Lower leg skin (tissue), 4 donors: ENCODE measurements around the gene TAPT1. TPM values are rescaled to one million over a fixed set of nuclear protein-coding genes. Genes with fewer than 3 reads are reported as not detected.

Source experiments
- DNase-seq, 2 donors: peaks; one replicate each; pipeline ENCODE4 v3.0.0-alpha.2; 2019; ENCODE audit warnings: low spot score in 2 of 2
- H3K4me3 ChIP-seq: fragments of 200-600 bp; sonication (generic); 2 replicates; pipeline ENCODE4 v1.5.1; 2017; ENCODE audit warnings: mild to moderate bottlenecking, low read depth; ENCODE audit not compliant: poor library complexity, severe bottlenecking
- POLR2A ChIP-seq, 2 donors: fragments of 450-650 bp; IDR thresholded peaks; one replicate each; pipeline ENCODE4 v1.6.1; 2016 to 2017; ENCODE audit warnings: antibody characterized with exemption in 2 of 2, mild to moderate bottlenecking in 1 of 2, moderate library complexity in 1 of 2
- WGBS, 2 donors: methylation state at CpG; one replicate each; pipeline ENCODE4 v1.1.5; 2018; 5-methylcytosine and 5-hydroxymethylcytosine counted together
- intact Hi-C: fragments of 100-400 bp; cut with DNase I; formaldehyde crosslinking; loops from one replicate; pipeline ENCODE4 v1.15.0; 2023; ENCODE audit warnings: low total_unique reads
- total RNA-seq, 4 donors: library from RNA; depleted of rRNA; stranded (reverse); fragments of >200 nt; gene quantifications; one replicate each; pipeline ENCODE4 v1.1.0, GENCODE V29; 2016
- TF ChIP-seq, protein P1 (sequence below), 3 donors: fragments of 450-650 bp; IDR thresholded peaks; one replicate each; pipeline ENCODE4 v1.5.1; 2016; ENCODE audit warnings: antibody characterized with exemption in 3 of 3, mild to moderate bottlenecking in 3 of 3, moderate library complexity in 2 of 3

Gene TAPT1
- total RNA-seq, 4 donors from 2014 or later = 10.5 to 31.0 (median 18.7) TPM

DNA sequence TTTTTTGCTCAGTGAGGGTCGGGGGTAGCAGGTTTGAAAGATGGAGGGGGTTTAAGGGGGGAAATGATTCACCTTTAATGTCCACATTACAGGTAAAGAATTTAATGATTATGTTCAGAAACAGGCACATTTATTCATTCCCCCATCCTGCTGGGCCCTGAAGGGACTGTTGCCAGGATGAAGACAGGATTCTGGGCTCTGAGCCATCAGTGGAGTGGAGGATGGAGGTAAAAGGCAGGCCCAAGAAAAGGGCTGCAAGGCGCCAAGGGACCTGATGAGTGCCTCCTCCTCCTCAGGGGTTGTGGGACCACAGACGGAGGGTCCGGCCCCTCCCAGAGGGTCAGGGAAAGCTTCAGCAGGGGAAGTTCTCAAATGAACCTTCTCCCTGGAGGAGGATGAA is 102.0 kb downstream of the TAPT1 start:
- WGBS, 2 donors = 63 to 68% methylated on average over 4 of the region's 4 CpGs
- intact Hi-C loops = no loop called here
- DNase-seq = peak in 1 of 2 donors; percentile 39
- H3K4me3 ChIP-seq = no peak overlapping the region
- TF ChIP-seq POLR2A (IDR thresholded peaks at IDR 0.05) = no peak
- TF ChIP-seq, protein P1, sequence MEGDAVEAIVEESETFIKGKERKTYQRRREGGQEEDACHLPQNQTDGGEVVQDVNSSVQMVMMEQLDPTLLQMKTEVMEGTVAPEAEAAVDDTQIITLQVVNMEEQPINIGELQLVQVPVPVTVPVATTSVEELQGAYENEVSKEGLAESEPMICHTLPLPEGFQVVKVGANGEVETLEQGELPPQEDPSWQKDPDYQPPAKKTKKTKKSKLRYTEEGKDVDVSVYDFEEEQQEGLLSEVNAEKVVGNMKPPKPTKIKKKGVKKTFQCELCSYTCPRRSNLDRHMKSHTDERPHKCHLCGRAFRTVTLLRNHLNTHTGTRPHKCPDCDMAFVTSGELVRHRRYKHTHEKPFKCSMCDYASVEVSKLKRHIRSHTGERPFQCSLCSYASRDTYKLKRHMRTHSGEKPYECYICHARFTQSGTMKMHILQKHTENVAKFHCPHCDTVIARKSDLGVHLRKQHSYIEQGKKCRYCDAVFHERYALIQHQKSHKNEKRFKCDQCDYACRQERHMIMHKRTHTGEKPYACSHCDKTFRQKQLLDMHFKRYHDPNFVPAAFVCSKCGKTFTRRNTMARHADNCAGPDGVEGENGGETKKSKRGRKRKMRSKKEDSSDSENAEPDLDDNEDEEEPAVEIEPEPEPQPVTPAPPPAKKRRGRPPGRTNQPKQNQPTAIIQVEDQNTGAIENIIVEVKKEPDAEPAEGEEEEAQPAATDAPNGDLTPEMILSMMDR (IDR thresholded peaks at IDR 0.05) = no peak

GRCh38 chr4:16123356-16124084 is 102.8 kb downstream of the TAPT1 start:
- WGBS, 2 donors = 53 to 66% methylated on average over 7 of the region's 7 CpGs
- DNase-seq = peak in 1 of 2 donors; percentile 42
- no peak overlapping the region for H3K4me3 ChIP-seq
- TF ChIP-seq, protein P1 (IDR thresholded peaks at IDR 0.05) = no peak
- no peak for TF ChIP-seq POLR2A (IDR thresholded peaks at IDR 0.05)
- intact Hi-C loops = no loop called here

GRCh38 chr4:16122784-16123183 is 103.5 kb downstream of the TAPT1 start:
- WGBS, 2 donors = 63 to 81% methylated on average over 5 of the region's 5 CpGs
- DNase-seq = peak in 1 of 2 donors; percentile 42
- intact Hi-C loops = no loop called here
- no peak for TF ChIP-seq POLR2A (IDR thresholded peaks at IDR 0.05)
- TF ChIP-seq, protein P1 (IDR thresholded peaks at IDR 0.05) = no peak
- no peak overlapping the region for H3K4me3 ChIP-seq

GRCh38 chr4:16122308-16122711 is 104.0 kb downstream of the TAPT1 start:
- DNase-seq = no peak
- 68 to 71% methylated on average over 4 of the region's 4 CpGs for WGBS, 2 donors
- TF ChIP-seq, protein P1 (IDR thresholded peaks at IDR 0.05) = no peak
- no peak for TF ChIP-seq POLR2A (IDR thresholded peaks at IDR 0.05)
- H3K4me3 ChIP-seq = no peak overlapping the region
- intact Hi-C loops = no loop called here

DNA sequence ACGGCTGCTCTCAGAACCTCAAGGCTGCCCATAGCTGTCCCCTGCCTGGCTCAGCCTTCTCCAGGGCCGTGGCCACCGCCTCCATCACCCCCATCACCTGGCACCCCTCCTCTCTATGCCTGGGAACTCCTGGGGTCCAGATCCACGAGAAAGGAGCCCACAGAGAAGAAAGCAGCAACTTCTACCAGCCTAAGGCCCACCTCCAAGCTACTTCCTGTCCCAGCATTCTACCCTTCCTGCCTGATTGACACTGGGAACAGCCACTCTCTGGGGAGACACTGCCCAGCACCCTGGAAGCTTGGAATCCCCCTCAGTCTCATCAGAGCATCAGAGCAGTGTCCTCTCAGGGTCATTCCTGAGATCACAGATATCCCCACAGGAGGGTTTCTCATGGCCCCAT is 105.6 kb downstream of the TAPT1 start:
- peak in 1 of 2 donors; percentile 21 for DNase-seq
- WGBS, 2 donors = 83 to 88% methylated on average over 4 of the region's 4 CpGs
- H3K4me3 ChIP-seq = no peak overlapping the region
- TF ChIP-seq, protein P1 (IDR thresholded peaks at IDR 0.05) = no peak
- no peak for TF ChIP-seq POLR2A (IDR thresholded peaks at IDR 0.05)
- intact Hi-C loops = no loop called here

- DNase-seq = peak in 1 of 2 donors; percentile 70
- 89 to 93% methylated on average over 4 of the region's 4 CpGs for WGBS, 2 donors
- H3K4me3 ChIP-seq = no peak overlapping the region
- intact Hi-C loops = no loop called here
- TF ChIP-seq, protein P1 (IDR thresholded peaks at IDR 0.05) = no peak
- TF ChIP-seq POLR2A (IDR thresholded peaks at IDR 0.05) = no peak
These were observed 106.3 kb downstream of the TAPT1 start for GRCh38 chr4:16119981-16120380.
